Mononuclear cell (primary cell): Measurements from ENCODE around the gene ARHGAP11A. TPM values are rescaled to one million over a fixed set of nuclear protein-coding genes. Genes with fewer than 3 reads are reported as not detected.

Experiments
- H3K27me3 ChIP-seq: 2 replicates; pipeline ENCODE4 v1.6.0; 2011; ENCODE audit warnings: low read length, control low read depth; ENCODE audit not compliant: insufficient read depth
- H3K4me1 ChIP-seq: 2 replicates; pipeline ENCODE4 v1.5.1; 2011; ENCODE audit warnings: mild to moderate bottlenecking, low read length, control low read depth; ENCODE audit not compliant: insufficient read depth
- H3K4me3 ChIP-seq: 2 replicates; pipeline ENCODE4 v1.5.1; 2011; ENCODE audit warnings: mild to moderate bottlenecking, low read length, moderate library complexity
- H3K9me3 ChIP-seq: 2 replicates; pipeline ENCODE4 v1.5.1; 2011; ENCODE audit warnings: low read depth, mild to moderate bottlenecking, control low read depth, low read length
- total RNA-seq: library from RNA; depleted of rRNA; stranded (reverse); fragments of >200 nt; gene quantifications from one replicate; pipeline ENCODE4 v1.2.3, GENCODE V29; 2012

ARHGAP11A gene
- total RNA-seq, 1 donor = 2.0 TPM

DNA sequence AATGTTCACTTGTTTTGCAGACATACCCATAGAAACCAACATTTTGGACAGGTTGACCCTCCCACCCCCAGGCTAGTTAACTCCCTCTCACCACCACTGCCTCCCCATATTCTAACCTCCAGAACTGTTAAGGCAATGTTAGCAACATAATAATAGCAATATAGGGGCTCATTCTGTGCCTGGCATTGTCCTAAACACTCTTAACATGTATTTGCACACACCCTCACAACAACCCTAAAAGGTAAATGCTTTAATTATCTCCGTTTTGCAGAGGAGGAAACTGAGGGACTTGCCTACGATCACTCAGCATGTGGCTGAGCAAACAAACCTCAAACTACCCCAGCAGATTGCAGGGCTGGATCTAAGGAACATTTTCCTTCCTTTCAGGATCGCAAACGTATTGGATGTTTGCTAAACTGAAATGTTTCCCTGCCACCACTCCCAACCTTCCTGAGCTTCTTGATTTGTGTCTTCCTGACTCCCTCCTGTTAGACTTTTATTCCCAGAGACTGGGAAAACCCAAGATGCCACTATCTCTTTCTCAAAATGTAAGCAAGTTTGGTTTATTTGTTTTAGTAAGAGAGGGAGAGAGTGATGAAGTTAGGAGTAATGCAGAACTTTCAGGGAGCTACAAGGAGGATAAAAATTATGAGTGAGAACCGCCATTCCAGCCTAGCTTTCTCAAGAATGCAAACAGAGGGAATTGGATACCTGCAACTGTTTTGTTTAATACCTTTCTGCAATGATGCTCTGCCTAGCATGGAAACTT lies 27.5 kb downstream of the ARHGAP11A start:
- H3K9me3 ChIP-seq = no peaks in the 10 kb centered on the region
- no peaks in the 10 kb centered on the region for H3K4me1 ChIP-seq
- no peaks in the 10 kb centered on the region for H3K27me3 ChIP-seq
- no peak overlapping the region for H3K4me3 ChIP-seq

DNA sequence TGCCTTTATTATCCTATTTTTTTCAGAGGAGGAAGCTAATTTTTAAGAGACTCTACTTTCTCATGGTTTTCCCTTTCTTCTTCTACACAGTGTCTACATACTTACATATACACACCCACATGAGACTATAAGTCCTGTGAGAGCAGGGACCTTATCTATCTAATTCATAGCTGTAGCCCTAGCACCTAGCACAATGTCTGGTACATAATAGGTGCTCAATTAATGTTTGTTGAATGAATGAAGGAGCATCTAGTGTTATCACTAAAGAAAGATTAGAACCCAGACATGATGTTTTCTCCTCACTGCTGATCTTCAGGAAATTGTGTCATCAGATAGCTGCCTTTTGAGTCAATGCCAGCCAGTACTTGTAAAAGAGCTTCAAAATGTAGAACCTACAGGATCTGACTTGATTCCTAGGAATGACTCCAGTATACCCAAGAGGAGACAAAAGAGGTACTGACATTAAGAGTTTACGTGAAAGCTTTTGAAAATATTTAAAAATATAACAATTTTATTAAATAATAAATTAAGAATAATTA lies 28.7 kb downstream of the ARHGAP11A start:
- Histone ChIP-seq H3K4me3 (no peak overlapping the region), H3K9me3 (no peaks in the 10 kb centered on the region), H3K27me3 (no peaks in the 10 kb centered on the region), H3K4me1 (no peaks in the 10 kb centered on the region)

DNA sequence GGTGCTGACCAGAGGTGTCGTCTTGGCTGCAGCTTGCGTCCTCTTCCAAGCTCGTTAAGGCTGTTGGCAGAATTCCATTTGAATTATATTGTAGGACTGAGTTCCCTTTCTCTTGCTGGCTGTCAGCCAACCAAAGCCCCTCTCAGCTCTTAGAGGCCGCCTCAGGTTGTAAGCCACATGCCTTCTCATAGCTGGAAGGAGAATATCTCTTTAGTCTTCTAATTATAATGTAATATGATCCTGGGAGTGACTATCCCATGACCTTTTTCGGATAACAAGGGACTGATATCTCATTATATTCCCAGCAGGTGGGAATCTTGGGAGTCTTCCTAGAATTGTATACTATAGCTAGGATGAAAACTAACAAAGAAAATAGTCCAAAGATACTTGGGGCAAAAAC lies 31.0 kb downstream of the ARHGAP11A start:
- H3K4me3 ChIP-seq = no peak overlapping the region
- H3K27me3 ChIP-seq = no peaks in the 10 kb centered on the region
- no peaks in the 10 kb centered on the region for H3K9me3 ChIP-seq
- H3K4me1 ChIP-seq = no peaks in the 10 kb centered on the region

DNA sequence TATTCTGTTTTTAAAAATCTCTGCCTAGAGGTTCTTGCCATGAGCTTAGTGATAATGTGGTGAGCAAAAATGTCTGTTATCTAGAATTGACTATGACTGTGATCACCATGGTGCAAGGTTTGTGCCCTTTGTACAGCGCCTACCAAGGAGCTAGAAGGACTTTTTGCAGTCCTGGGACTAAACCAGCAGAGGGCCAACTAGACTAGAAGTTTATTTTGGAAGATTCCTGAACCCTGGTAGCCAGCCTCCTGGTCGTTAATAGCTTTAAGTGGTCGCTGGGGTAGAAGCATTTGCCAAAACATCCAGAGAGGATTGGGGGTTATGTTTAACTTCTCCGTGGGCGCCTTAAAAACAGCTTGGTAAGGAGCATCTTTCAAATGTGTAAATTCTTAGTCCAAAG lies 34.0 kb downstream of the ARHGAP11A start:
- no peak overlapping the region for H3K4me3 ChIP-seq
- no peaks in the 10 kb centered on the region for H3K27me3 ChIP-seq
- H3K9me3 ChIP-seq = no peaks in the 10 kb centered on the region
- no peaks in the 10 kb centered on the region for H3K4me1 ChIP-seq

DNA sequence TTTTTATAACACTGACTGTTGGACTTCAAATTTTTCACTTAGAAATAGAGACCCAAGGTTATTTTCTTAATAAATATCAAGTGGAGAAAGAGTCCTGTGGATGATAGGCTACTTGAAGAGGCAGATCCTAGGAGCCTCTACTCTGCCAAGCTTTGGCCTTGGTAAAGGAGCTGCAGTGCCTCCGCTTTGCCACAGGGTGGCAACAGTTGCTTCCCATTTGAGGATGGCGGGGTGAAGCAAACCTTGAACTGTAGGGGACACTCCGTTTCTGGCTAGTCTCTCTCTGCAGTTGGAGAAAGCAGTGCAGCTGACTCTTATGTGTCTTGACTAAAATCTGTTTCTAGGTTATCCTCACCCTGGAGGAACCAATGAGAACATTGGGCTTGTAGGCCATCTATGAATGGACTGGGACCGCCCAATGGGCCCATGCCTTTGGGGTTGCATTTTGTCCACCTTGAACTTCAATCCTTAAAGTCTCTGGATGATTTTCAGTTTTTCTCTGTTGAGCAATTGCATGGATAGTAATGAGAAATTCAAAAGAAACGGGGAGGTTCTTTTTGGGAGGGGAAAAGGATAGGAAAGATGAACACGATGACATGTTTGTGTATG lies 36.0 kb downstream of the ARHGAP11A start:
- Histone ChIP-seq H3K4me1 (no peaks in the 10 kb centered on the region), H3K9me3 (no peaks in the 10 kb centered on the region), H3K27me3 (no peaks in the 10 kb centered on the region), H3K4me3 (no peak overlapping the region)

DNA sequence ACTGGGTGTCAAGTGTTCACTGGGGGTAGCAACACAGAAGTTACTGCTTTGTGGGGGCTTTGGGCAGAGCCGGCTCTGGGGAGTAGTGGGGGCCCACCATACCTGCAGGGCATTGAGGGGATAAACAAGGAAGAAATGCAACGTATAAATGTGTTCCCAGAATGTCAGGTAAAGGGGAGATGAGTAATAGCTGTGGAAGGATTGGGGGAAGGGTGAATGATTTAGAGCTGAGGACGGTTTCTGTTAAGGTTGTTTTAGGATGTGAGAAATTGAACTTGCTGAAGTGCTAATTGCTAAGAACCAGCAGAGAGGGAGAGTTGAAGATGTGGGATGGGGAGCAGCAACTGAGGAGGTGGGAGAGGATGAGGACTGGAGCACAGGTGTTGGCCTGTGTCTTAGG lies 36.9 kb downstream of the ARHGAP11A start:
- no peaks in the 10 kb centered on the region for H3K27me3 ChIP-seq
- no peak overlapping the region for H3K4me3 ChIP-seq
- no peaks in the 10 kb centered on the region for H3K9me3 ChIP-seq
- H3K4me1 ChIP-seq = no peaks in the 10 kb centered on the region

DNA sequence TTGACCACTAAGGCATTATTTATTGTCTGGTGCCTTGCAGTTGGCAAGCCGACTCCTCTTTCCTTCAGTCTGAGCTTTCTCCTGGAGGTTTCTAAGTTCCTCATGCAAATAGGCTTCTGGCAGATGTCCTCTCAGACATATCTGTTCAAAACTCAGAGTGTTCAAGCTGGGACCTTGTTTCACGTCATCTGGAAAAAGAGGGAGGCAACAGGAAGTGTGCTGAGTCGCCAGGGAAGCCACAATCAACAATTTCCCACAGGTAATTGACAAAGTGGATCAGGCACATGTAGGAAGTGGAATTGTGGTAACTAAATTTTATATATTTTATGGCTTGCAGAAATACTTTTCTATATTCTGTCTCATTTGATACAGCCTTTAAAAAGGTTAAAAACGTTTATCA lies 40.8 kb downstream of the ARHGAP11A start:
- Histone ChIP-seq H3K4me3 (no peak overlapping the region), H3K27me3 (no peaks in the 10 kb centered on the region), H3K4me1 (no peaks in the 10 kb centered on the region), H3K9me3 (no peaks in the 10 kb centered on the region)

DNA sequence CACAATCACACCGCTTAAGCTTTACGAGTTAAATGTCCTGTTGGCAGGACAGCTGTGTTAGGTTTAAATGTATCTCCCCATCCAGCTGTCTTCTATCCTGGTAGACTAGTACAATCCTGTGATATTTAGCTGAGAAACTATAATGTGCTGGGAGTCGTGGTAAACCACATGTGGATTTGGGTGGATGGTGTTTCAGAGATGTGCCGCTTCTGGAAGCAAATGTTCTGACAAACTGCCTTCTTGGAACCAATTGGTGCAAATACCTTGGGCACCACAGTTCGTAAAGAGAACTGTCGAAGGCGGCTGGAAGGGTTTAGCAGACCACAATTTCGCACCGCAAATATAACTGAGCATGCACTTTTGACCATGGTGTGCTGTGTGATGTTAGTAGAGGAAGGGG lies 41.2 kb downstream of the ARHGAP11A start:
- no peaks in the 10 kb centered on the region for H3K4me1 ChIP-seq
- no peaks in the 10 kb centered on the region for H3K9me3 ChIP-seq
- H3K4me3 ChIP-seq = no peak overlapping the region
- H3K27me3 ChIP-seq = no peaks in the 10 kb centered on the region

DNA sequence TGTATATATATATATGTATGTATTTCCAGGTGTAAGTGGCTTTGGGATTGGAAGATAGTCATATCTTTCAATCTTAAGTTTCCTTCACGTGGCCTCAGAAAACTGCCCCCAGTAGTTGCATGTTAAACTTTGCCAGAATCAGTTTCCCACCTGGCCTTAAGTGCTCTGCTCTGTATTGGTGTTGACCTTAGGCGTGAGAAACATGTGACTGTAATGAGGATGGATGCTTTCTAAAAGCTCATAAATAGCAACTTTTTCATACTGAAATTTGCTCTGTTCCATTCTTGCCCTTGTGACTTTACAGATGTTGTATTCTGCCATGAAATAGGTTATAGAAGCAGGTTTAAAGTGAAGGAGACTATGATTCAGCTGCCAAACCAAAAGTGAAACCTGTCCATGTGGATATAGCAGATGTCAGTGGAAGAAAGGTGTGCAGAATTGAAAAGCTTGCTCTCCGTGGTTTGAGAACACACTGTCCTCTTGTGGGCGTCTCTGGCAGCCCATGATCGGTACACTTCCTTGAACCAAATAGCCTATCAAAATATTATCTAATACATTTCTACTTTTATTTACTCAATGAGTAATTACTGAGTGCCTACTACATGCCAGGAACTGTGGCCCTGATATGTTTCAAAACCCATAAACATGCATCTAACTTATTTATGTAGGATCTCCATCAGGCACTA lies 42.0 kb downstream of the ARHGAP11A start:
- Histone ChIP-seq H3K9me3 (no peaks in the 10 kb centered on the region), H3K4me3 (no peak overlapping the region), H3K27me3 (no peaks in the 10 kb centered on the region)

DNA sequence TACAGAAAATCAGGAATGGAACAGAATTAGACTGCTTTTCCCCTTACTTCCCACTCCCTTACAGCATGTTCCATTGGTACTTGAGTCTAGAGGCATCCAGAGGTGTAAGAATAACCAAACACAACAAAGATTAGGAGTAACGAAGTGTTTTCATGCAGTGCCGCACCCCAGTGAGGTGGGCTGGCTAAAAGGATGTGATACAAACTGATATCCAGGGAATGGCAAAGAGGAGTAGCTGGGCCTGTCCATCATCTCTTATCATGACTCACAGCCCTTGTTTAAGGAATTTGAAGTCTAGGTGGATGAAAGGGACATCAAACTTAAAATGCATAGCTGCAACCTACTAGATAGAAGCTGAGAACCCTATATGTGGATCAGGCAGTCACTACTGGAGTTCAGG lies 42.6 kb downstream of the ARHGAP11A start:
- Histone ChIP-seq H3K4me3 (no peak overlapping the region), H3K27me3 (no peaks in the 10 kb centered on the region), H3K9me3 (no peaks in the 10 kb centered on the region), H3K4me1 (no peaks in the 10 kb centered on the region)

More for the DNA sequence above, 42.0 kb downstream of the ARHGAP11A start:
- H3K4me1 ChIP-seq = no peaks in the 10 kb centered on the region

DNA sequence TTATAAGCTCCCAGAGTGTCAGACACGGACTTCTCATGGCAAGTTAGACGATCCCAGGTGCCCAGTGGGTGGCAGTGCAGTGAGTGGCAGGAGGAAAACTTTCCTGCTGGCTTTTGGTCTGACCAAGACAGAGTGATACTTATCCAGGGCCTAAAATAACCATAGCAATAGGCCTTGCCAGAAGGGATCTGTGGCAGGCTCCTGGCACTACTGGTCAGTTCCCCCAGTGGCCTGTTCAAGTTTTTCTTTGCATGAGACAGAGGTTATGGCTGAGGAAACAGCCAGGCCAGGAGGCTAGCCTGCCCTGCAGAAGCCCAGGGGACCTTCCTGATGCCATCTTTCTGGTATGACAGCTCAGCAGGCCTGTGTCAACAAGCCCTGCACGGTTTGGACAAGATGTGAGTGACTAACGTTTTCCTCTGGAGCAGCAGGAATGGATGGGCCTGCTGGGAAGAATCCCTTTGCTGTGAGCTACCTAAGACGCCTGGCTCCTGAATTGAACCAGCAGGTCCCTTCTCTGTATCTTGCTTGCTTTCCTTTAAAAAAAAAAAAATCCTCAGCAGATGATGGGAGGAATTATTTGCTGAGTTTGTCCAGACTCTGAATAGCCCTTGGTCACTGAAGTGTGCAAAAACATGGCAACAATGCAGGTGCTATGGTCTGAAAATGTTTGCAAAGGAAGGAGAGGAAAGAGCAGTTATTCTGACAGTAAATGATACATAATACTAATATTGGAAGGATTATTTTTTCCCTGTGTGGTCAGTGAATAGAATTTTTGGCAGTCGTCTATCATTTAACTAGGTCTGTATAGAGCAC lies 44.2 kb downstream of the ARHGAP11A start:
- H3K4me1 ChIP-seq = no peaks in the 10 kb centered on the region
- H3K4me3 ChIP-seq = no peak overlapping the region
- no peaks in the 10 kb centered on the region for H3K27me3 ChIP-seq

DNA sequence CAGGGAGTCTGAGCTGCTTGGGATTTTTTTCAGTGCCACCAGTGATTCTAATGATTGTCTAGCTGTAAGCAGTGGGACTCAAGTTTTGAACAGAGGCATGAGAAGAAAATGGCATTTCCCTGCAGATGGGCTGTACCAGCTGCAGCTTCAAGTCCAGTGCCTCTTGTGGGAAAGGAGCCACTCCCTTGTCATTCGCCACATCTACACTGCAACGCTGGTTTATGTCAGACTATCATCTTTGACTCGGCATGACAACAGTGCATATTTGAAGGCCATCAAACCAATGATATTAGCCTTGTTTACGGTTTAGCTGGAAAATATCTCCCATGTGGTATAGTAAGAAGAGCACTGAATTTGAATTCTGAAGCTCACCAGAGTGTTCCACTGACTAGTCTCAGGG lies 48.4 kb downstream of the ARHGAP11A start:
- Histone ChIP-seq H3K4me1 (no peaks in the 10 kb centered on the region), H3K9me3 (no peaks in the 10 kb centered on the region), H3K4me3 (no peak overlapping the region), H3K27me3 (no peaks in the 10 kb centered on the region)

More for the DNA sequence above, 44.2 kb downstream of the ARHGAP11A start:
- no peaks in the 10 kb centered on the region for H3K9me3 ChIP-seq

DNA sequence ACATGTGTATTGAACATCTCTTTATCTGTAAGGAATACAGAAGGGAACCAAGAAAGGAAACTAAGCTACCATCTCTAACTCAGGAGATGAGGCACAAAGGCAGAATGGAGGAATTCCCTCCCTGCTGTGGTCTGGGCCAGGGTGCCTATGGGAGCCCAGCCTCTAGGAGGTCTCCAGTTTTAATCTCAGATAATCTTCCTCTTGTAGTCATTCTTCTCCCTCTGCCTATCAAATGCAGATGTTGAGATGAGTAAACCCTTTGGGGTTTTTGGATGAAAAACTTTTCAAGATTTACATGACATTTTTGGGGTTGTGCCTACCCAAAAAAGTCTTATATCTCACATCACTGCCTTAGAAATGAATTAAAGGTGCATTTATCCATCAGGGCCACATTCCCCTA lies 49.5 kb downstream of the ARHGAP11A start:
- Histone ChIP-seq H3K4me1 (no peaks in the 10 kb centered on the region), H3K4me3 (no peak overlapping the region), H3K9me3 (no peaks in the 10 kb centered on the region), H3K27me3 (no peaks in the 10 kb centered on the region)

DNA sequence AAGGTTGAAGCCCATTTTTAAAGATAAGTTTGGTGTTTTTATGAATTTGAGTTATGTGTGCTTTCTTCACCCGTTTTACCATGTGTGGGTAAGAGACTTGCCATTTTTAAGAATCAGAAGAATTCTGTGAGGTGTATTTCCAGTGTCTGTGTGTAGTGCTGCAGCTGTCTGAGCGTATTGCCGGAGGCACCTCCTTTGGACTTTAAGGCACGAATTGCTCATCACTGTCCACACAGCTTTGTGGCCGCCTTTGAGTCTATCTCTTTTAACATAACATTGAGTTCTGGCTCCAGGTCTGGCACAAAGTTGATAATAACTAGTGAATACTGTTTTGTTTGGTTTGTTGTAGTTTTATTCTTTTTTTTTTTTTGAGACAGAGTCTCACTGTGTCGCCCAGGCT lies 52.0 kb downstream of the ARHGAP11A start:
- no peak overlapping the region for H3K4me3 ChIP-seq
- no peaks in the 10 kb centered on the region for H3K9me3 ChIP-seq
- H3K27me3 ChIP-seq = no peaks in the 10 kb centered on the region
- no peaks in the 10 kb centered on the region for H3K4me1 ChIP-seq

DNA sequence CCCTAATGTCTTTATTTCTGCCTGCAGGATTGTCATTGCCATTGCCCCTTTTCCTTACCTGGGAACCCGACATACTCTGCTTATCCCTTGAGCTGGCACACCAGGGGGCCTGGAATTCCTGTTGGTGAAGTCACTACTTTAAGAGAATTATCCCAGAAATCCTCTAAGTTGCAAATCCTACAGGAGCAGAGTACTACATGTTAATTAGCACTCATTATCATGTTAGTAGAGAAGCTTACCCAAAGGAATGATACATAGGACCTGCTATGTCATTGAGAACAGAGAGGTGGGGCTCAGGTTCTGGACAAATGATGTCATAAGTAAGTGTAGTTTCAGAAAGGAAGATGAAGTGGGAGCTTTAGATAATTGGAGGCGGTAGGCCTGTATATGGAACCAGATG lies 53.6 kb downstream of the ARHGAP11A start:
- H3K9me3 ChIP-seq = no peaks in the 10 kb centered on the region
- no peaks in the 10 kb centered on the region for H3K4me1 ChIP-seq
- H3K27me3 ChIP-seq = no peaks in the 10 kb centered on the region
- H3K4me3 ChIP-seq = no peak overlapping the region
